GM10266 (cell line): ENCODE data around the gene IFT52.

Experiments
- DNase-seq: peaks from one replicate; pipeline ENCODE4 v3.0.0; 2012; ENCODE audit errors: extremely low spot score
- CTCF ChIP-seq: IDR thresholded peaks from 2 replicates; pipeline ENCODE4 v1.5.1; 2012; ENCODE audit warnings: mild to moderate bottlenecking, low read depth; ENCODE audit not compliant: control insufficient read depth, insufficient read depth; ENCODE audit errors: missing control alignments

IFT52 gene

GRCh38 chr20:43691928-43692524 is 101.3 kb downstream of the IFT52 start:
- DNase-seq: peak; percentile 74
- TF ChIP-seq CTCF: peak; percentile 68

- no peak for DNase-seq
- no peak for TF ChIP-seq CTCF
These were observed 104.0 kb downstream of the IFT52 start for GRCh38 chr20:43694763-43695162.

GRCh38 chr20:43695571-43695970 is 104.8 kb downstream of the IFT52 start:
- TF ChIP-seq CTCF: no peak
- DNase-seq: no peak
